K562 (cell line): ENCODE results near the gene MMAB. TPM values are rescaled to one million over a fixed set of nuclear protein-coding genes. Genes with fewer than 3 reads are reported as not detected.

Experiments
- ATAC-seq: fragments of 200-7000 bp; cut with Tn5 transposase; 3 replicates; pipeline ENCODE4 v1.9.1; 2020; ENCODE audit warnings: moderate library complexity
- BruUV-seq: library from RNA; stranded (reverse); fragments of 400-500 nt; replicated peaks from 2 replicates; lab custom pipeline; 2021; lab: Mats Ljungman, UMichigan
- CTCF ChIA-PET: fragments of 300-600 bp; formaldehyde crosslinking; extraction: SDS; loops from one replicate; lab custom pipeline; 2021; ENCODE audit warnings: low intra/inter-chr PET ratio; lab: Yijun Ruan, JAX
- POLR2A ChIA-PET: fragments of 300-600, 350-650 bp; sonication (Branson Sonifier 250); formaldehyde crosslinking; extraction: SDS; loops from one replicate; lab custom pipeline; 2021; ENCODE audit warnings: antibody characterized with exemption, inconsistent platforms; lab: Yijun Ruan, JAX
- DNase-seq, 4 experiments: peaks; one replicate each; pipeline versions ENCODE4 v3.0.0 to v3.0.0-alpha.2; 2011 to 2018; ENCODE audit warnings: low spot score in 3 of 4, mixed read lengths in 3 of 4; ENCODE audit errors: extremely low read depth in 1 of 4
- FAIRE-seq: peaks from 2 replicates; lab custom pipeline; 2011; peaks lifted over from hg19 to GRCh38; lab: Jason Lieb, UNC
- H2AFZ ChIP-seq: 2 replicates; pipeline ENCODE4 v1.6.0; 2011; ENCODE audit warnings: low read depth, low read length, control low read depth, inconsistent platforms
- H3K27ac ChIP-seq: fragments of 200-600 bp; 3 replicates; pipeline ENCODE4 v1.8.0; 2011; ENCODE audit warnings: low read depth, mild to moderate bottlenecking, control low read depth, inconsistent platforms, low read length, moderate library complexity, mixed read lengths; ENCODE audit errors: extremely low read depth
- H3K27me3 ChIP-seq, 2 experiments: fragments of 300-600 bp in 1 of 2; 2 replicates in 1 of 2; 3 replicates in 1 of 2; pipeline versions ENCODE4 v1.6.0 to v1.8.0; 2011; ENCODE audit warnings: inconsistent platforms in 2 of 2, low read length in 2 of 2, mild to moderate bottlenecking in 1 of 2, mixed read lengths in 1 of 2, moderate library complexity in 1 of 2; ENCODE audit not compliant: control insufficient read depth in 2 of 2, insufficient read depth in 2 of 2
- H3K36me3 ChIP-seq: fragments of 300-600 bp; 3 replicates; pipeline ENCODE4 v1.8.0; 2011; ENCODE audit warnings: mild to moderate bottlenecking, low read length, inconsistent platforms; ENCODE audit not compliant: control insufficient read depth, insufficient read depth
- H3K4me1 ChIP-seq, 2 experiments: fragments of 200-600 bp in 1 of 2; replicated peaks in 1 of 2; 2 replicates in 1 of 2; 3 replicates in 1 of 2; pipeline versions ENCODE4 v1.5.1 to v1.8.0; 2011; ENCODE audit warnings: inconsistent platforms in 2 of 2, low read length in 2 of 2, mild to moderate bottlenecking in 1 of 2, mixed read lengths in 1 of 2, moderate library complexity in 1 of 2; ENCODE audit not compliant: control insufficient read depth in 2 of 2, insufficient read depth in 2 of 2
- H3K4me2 ChIP-seq: 2 replicates; pipeline ENCODE4 v1.6.1; 2011; ENCODE audit warnings: low read length, control low read depth, inconsistent platforms, mixed read lengths; ENCODE audit not compliant: insufficient read depth
- H3K4me3 ChIP-seq: fragments of 200-600 bp; sonication (generic), shearing (Covaris generic); 2 replicates; pipeline ENCODE4 v1.5.1; 2016; ENCODE audit warnings: control low read depth, inconsistent platforms
- H3K79me2 ChIP-seq: fragments of 200-600 bp; 3 replicates; pipeline ENCODE4 v1.8.0; 2011; ENCODE audit warnings: low read length, inconsistent platforms; ENCODE audit not compliant: control insufficient read depth, insufficient read depth
- H3K9ac ChIP-seq, 2 experiments: 2 replicates each; pipeline versions ENCODE4 v1.6.0 to v1.6.1; 2011; ENCODE audit warnings: low read depth in 2 of 2, low read length in 2 of 2, control low read depth in 1 of 2, inconsistent platforms in 1 of 2, mild to moderate bottlenecking in 1 of 2, mixed read lengths in 1 of 2; ENCODE audit not compliant: insufficient read depth in 1 of 2
- H3K9me1 ChIP-seq: one replicate; pipeline ENCODE4 v1.6.0; 2011; ENCODE audit warnings: inconsistent platforms, mild to moderate bottlenecking, low read length, moderate library complexity; ENCODE audit not compliant: control insufficient read depth, insufficient read depth
- H3K9me3 ChIP-seq: replicated peaks from 2 replicates; pipeline ENCODE4 v1.5.1; 2011; ENCODE audit warnings: low read depth, low read length, inconsistent platforms; ENCODE audit not compliant: control insufficient read depth, insufficient read depth
- H4K20me1 ChIP-seq: replicated peaks from 2 replicates; pipeline ENCODE4 v1.6.1; 2011; ENCODE audit warnings: low read length, inconsistent platforms, mixed read lengths; ENCODE audit not compliant: control insufficient read depth, insufficient read depth
- CEBPG ChIP-seq, 3 experiments: fragments of 200-800 bp in 1 of 3; sonication (Bioruptor generic) in 1 of 3; sonication (generic) in 1 of 3; formaldehyde crosslinking in 1 of 3; IDR thresholded peaks in 2 of 3; conservative IDR thresholded peaks in 1 of 3; 2 replicates each; pipeline versions ENCODE4 v1.6.1 to v1.8.0; 2016 to 2022; ENCODE audit warnings: missing compliant biosample characterization in 2 of 3, missing genetic modification characterization in 2 of 3, mild to moderate bottlenecking in 1 of 3, missing genetic modification reagents in 1 of 3
- HEY1 ChIP-seq: fragments of 250-450 bp; sonication (Bioruptor Pico); IDR thresholded peaks from 2 replicates; pipeline ENCODE4 v1.5.0; 2020; ENCODE audit warnings: mild to moderate bottlenecking, moderate library complexity, borderline replicate concordance
- HIVEP1 ChIP-seq: fragments of 250-450 bp; sonication (Bioruptor Pico); IDR thresholded peaks from 2 replicates; pipeline ENCODE4 v1.4.0; 2020; ENCODE audit warnings: mild to moderate bottlenecking
- MBD2 ChIP-seq: sonication (generic); IDR thresholded peaks from 2 replicates; pipeline ENCODE4 v1.6.1; 2016; ENCODE audit warnings: low read depth, borderline replicate concordance
- NCOA2 ChIP-seq, 2 experiments: fragments of 450-650 bp; IDR thresholded peaks; 2 replicates each; pipeline ENCODE4 v1.6.1; 2018; ENCODE audit warnings: mild to moderate bottlenecking in 2 of 2, moderate library complexity in 1 of 2; ENCODE audit not compliant: partially characterized antibody in 2 of 2
- NR2F6 ChIP-seq: fragments of 450-650 bp; formaldehyde crosslinking; IDR thresholded peaks from 2 replicates; pipeline ENCODE4 v1.4.0; 2020; ENCODE audit warnings: mild to moderate bottlenecking
- PHF20 ChIP-seq: fragments of 450-650 bp; IDR thresholded peaks from 2 replicates; pipeline ENCODE4 v1.6.1; 2018; ENCODE audit not compliant: partially characterized antibody
- ZHX1 ChIP-seq: fragments of 150-350 bp; conservative IDR thresholded peaks from 2 replicates; pipeline ENCODE4 v1.6.1; 2014; ENCODE audit warnings: low read length
- ZNF584 ChIP-seq: fragments of 200-800 bp; sonication (Bioruptor generic); IDR thresholded peaks from 2 replicates; pipeline ENCODE4 v1.6.1; 2016; ENCODE audit warnings: low read depth, mild to moderate bottlenecking, missing genetic modification characterization, missing compliant biosample characterization
- ZSCAN32 ChIP-seq: fragments of 450-650 bp; formaldehyde crosslinking; IDR thresholded peaks from 2 replicates; pipeline ENCODE4 v1.4.0; 2020; ENCODE audit warnings: mild to moderate bottlenecking, moderate library complexity
- WGBS: fragments of 100-300 bp; shearing (Covaris generic); methylation state at CpG from one replicate; pipeline ENCODE4 v1.1.6; 2016; ENCODE audit warnings: low coverage, mixed read lengths; ENCODE audit not compliant: insufficient coverage; ENCODE audit errors: missing lambda C conversion rate; 5-methylcytosine and 5-hydroxymethylcytosine counted together
- in situ Hi-C: fragments of 300-500 bp; cut with MboI; formaldehyde crosslinking; loops from 4 replicates; pipeline ENCODE4 v1.15.0; 2018; ENCODE audit warnings: inconsistent platforms, mixed read lengths
- intact Hi-C: fragments of 100-400 bp; cut with micrococcal nuclease; formaldehyde crosslinking; loops from 2 replicates; pipeline ENCODE4 v1.14.2; 2022
- polyA plus RNA-seq, 8 experiments: library from polyadenylated mRNA; depleted of rRNA in 4 of 8; stranded (reverse) in 5 of 8; unstranded in 3 of 8; fragments of >200 nt; fragmentation: Nextera tagmentation in 2 of 8; fragmentation: Illumina TruSeq in 1 of 8; extraction: Ambion mirVana in 2 of 8; extraction: Trizol in 1 of 8; gene quantifications; 2 replicates each; pipeline versions ENCODE4 v1.2.1 to v1.2.3, GENCODE V29; 2011 to 2014; ENCODE audit warnings: inconsistent platforms in 1 of 8, missing spikeins in 1 of 8
- total RNA-seq, 7 experiments: library from RNA; depleted of rRNA in 6 of 7; stranded (reverse); fragments of >200 nt in 6 of 7; fragmentation: Illumina TruSeq in 2 of 7; extraction: Trizol in 2 of 7; gene quantifications; 2 replicates each; pipeline versions ENCODE4 v1.2.1 to v1.2.3, GENCODE V29; 2011 to 2021; ENCODE audit warnings: low replicate concordance in 1 of 7
- TF ChIP-seq, protein P1 (sequence below): fragments of 450-650 bp; IDR thresholded peaks from 2 replicates; pipeline ENCODE4 v1.7.0; 2016; ENCODE audit warnings: borderline replicate concordance

MMAB gene
- total and polyA plus RNA-seq, 9 of the 15 experiments (the other 6 are each of a cell fraction or from before 2014, with no cell fraction given) = 9.5 to 76.1 (median 46.2) TPM

GRCh38 chr12:109521831-109522230 is 51.5 kb downstream of the MMAB start:
- ATAC-seq = no peak
- Histone ChIP-seq H3K36me3 (peaks cover 50% of the 10 kb centered on the region), H3K27ac (no peak overlapping the region), H4K20me1 (no peaks in the 10 kb centered on the region), H3K9me1 (peaks cover 2% of the 10 kb centered on the region), H3K4me1 (no peaks in the 10 kb centered on the region), H2AFZ (no peak overlapping the region), H3K27me3 (no peaks in the 10 kb centered on the region)
- intact Hi-C loops = no loop called here
- BruUV-seq = no TSS peak
- no peak for FAIRE-seq
- 67% methylated on average over 10 of the region's 10 CpGs for WGBS
- DNase-seq = no peak
- no peak for TF ChIP-seq NR2F6 (CRISPR knock-in tag)
- TF ChIP-seq, all 486 proteins: peak for 0
- in situ Hi-C loops = no loop called here
- Histone ChIP-seq H3K9me3 (no peaks in the 10 kb centered on the region), H3K4me3 (no peak overlapping the region), H3K4me2 (no peak overlapping the region), H3K9ac (no peak overlapping the region), H3K79me2 (no peaks in the 10 kb centered on the region)
- CTCF ChIA-PET = no interaction called here
- POLR2A ChIA-PET = interaction anchor here (0.8 to 1.9 kb wide), 2 partner anchors 11 to 68 kb away, joined by 3 to 4 read pairs; no protein-coding TSS in a partner anchor

GRCh38 chr12:109519787-109520186 is 53.5 kb downstream of the MMAB start:
- H3K9me3 ChIP-seq = no peaks in the 10 kb centered on the region
- H3K9me1 ChIP-seq = peaks cover 2% of the 10 kb centered on the region
- H3K9ac ChIP-seq = no peak overlapping the region
- peaks cover 52% of the 10 kb centered on the region for H3K36me3 ChIP-seq
- no peak overlapping the region for H3K4me3 ChIP-seq
- no peaks in the 10 kb centered on the region for H3K4me1 ChIP-seq
- no peak overlapping the region for H3K27ac ChIP-seq
- H3K27me3 ChIP-seq = no peaks in the 10 kb centered on the region
- H3K79me2 ChIP-seq = no peaks in the 10 kb centered on the region
- H3K4me2 ChIP-seq = no peak overlapping the region
- H4K20me1 ChIP-seq = no peaks in the 10 kb centered on the region
- BruUV-seq = no TSS peak
- in situ Hi-C loops = loop anchor here (5.0 kb wide), 1 partner anchor 258 kb away; no protein-coding TSS in a partner anchor
- ChIA-PET CTCF (interaction anchor here (2.6 kb wide), 1 partner anchor 256 kb away, joined by 14 read pairs; no protein-coding TSS in a partner anchor), POLR2A (no interaction called here)
- DNase-seq (no peak), ATAC-seq (no peak), FAIRE-seq (peak; percentile 19)
- H2AFZ ChIP-seq = no peak overlapping the region
- 78% methylated on average over 6 of the region's 6 CpGs for WGBS
- intact Hi-C loops = loop anchor here (10.0 kb wide), 2 partner anchors 75 to 95 kb away; no protein-coding TSS in a partner anchor
- TF ChIP-seq ZNF584 = no peak
- no peak for TF ChIP-seq NCOA2 (IDR thresholded peaks at IDR 0.05; ENCODE audit: partially characterized antibody in 2 of 2)
- TF ChIP-seq CEBPG (CRISPR knock-in tag; IDR thresholded peaks at IDR 0.05) = no peak
- no peak for TF ChIP-seq CEBPG (tag; conservative IDR thresholded peaks at IDR 0.05 in 1 of 2, IDR thresholded peaks at IDR 0.05 in 1 of 2)
- TF ChIP-seq, protein P1, sequence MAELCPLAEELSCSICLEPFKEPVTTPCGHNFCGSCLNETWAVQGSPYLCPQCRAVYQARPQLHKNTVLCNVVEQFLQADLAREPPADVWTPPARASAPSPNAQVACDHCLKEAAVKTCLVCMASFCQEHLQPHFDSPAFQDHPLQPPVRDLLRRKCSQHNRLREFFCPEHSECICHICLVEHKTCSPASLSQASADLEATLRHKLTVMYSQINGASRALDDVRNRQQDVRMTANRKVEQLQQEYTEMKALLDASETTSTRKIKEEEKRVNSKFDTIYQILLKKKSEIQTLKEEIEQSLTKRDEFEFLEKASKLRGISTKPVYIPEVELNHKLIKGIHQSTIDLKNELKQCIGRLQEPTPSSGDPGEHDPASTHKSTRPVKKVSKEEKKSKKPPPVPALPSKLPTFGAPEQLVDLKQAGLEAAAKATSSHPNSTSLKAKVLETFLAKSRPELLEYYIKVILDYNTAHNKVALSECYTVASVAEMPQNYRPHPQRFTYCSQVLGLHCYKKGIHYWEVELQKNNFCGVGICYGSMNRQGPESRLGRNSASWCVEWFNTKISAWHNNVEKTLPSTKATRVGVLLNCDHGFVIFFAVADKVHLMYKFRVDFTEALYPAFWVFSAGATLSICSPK = no peak
- TF ChIP-seq ZSCAN32 = no peak
- no peak for TF ChIP-seq HEY1 (CRISPR knock-in tag)
- TF ChIP-seq PHF20 = no peak
- TF ChIP-seq ZHX1 = no peak
- TF ChIP-seq HIVEP1 (CRISPR knock-in tag) = no peak
- TF ChIP-seq MBD2 = no peak
